Ovary (tissue), 9 donors: Measurements from ENCODE around the gene MUCL3. TPM values are rescaled to one million over a fixed set of nuclear protein-coding genes. Genes with fewer than 3 reads are reported as not detected.

Experiments used
- DNase-seq, 5 donors: peaks; one replicate each; pipeline ENCODE4 v3.0.0-alpha.2; 2019 to 2020
- H3K27ac ChIP-seq, 2 donors: fragments of 200-600 bp; one replicate each; pipeline versions ENCODE4 v1.5.1 to v1.8.0; 2019 to 2022
- H3K27me3 ChIP-seq: fragments of 200-600 bp; one replicate; pipeline ENCODE4 v1.8.0; 2022
- H3K36me3 ChIP-seq: fragments of 200-600 bp; sonication (generic); one replicate; pipeline ENCODE4 v1.5.1; 2019
- H3K4me1 ChIP-seq: one replicate; pipeline ENCODE4 v1.8.1; 2013; ENCODE audit warnings: mild to moderate bottlenecking, moderate library complexity; ENCODE audit not compliant: insufficient read depth
- H3K4me3 ChIP-seq: fragments of 200-600 bp; sonication (generic); one replicate; pipeline ENCODE4 v1.5.1; 2017
- H3K9me3 ChIP-seq, 2 donors: fragments of 200-600 bp in 1 of 2; sonication (generic) in 1 of 2; one replicate each; pipeline versions ENCODE4 v1.5.1 to v1.8.1; 2013 to 2019; ENCODE audit warnings: mild to moderate bottlenecking in 1 of 2, moderate library complexity in 1 of 2
- CTCF ChIP-seq, 3 donors: fragments of 450-650 bp in 2 of 3; fragments of 200-600 bp in 1 of 3; IDR thresholded peaks; one replicate each; pipeline versions ENCODE4 v1.5.1 to v1.8.0; 2016 to 2022; ENCODE audit warnings: antibody characterized with exemption in 3 of 3, mild to moderate bottlenecking in 1 of 3
- EP300 ChIP-seq: sonication (generic); formaldehyde crosslinking; IDR thresholded peaks from one replicate; pipeline ENCODE4 v1.6.1; 2017; ENCODE audit warnings: antibody characterized with exemption
- POLR2A ChIP-seq: fragments of 450-650 bp; IDR thresholded peaks from one replicate; pipeline ENCODE4 v1.6.1; 2017; ENCODE audit warnings: antibody characterized with exemption, mild to moderate bottlenecking, moderate library complexity
- WGBS, 3 donors: extraction: QIAGEN DNeasy Blood & Tissue Kit in 1 of 3; methylation state at CpG; one replicate each; pipeline versions ENCODE4 v1.1.5 to v1.1.7; 2013 to 2017; 5-methylcytosine and 5-hydroxymethylcytosine counted together
- intact Hi-C, 4 donors: fragments of 100-400 bp; cut with DNase I; formaldehyde crosslinking; loops; one replicate each; pipeline versions ENCODE4 v1.11.0 to v1.15.1; 2022 to 2023
- polyA plus RNA-seq, 2 donors: library from polyadenylated mRNA; stranded (reverse); fragments of 200-250 nt in 1 of 2; fragments of 350-450 nt in 1 of 2; fragmentation: Illumina TruSeq in 1 of 2; extraction: RNeasy Lipid Tissue Mini Kit (QIAGEN cat#74804) in 1 of 2; gene quantifications; one replicate each; pipeline ENCODE4 v1.2.3, GENCODE V29; 2013 to 2014
- total RNA-seq, 7 donors: library from RNA; depleted of rRNA in 2 of 7; stranded (reverse); fragments of >200 nt in 2 of 7; fragmentation: NEBNext Ultra II Directional in 3 of 7; extraction: Animal tissue kit (Norgen Biotek cat#: 25700) in 3 of 7; gene quantifications; one replicate each; pipeline versions ENCODE4 v1.1.0 to v1.2.4, GENCODE V29; 2016 to 2023
- donor health status: DM: no; HTN: no; CAD: no; lungs with moderate emphysema.
- donor health status: DM: no; HTN: no; CAD: no.
- donor health status: Bipolar disorder and iron deficiency.
- donor health status: DM: yes; HTN: yes; CAD: no.
- donor health status: DM: no; HTN: no; CAD: no.
- donor health status: DM: yes; HTN: yes; CAD: no.

MUCL3 gene
- total and polyA plus RNA-seq, 9 donors: under 0.01 TPM; not detected in 8

- peak in 4 of 5 donors; percentile 33 to 51 (median 40) for DNase-seq
- Histone ChIP-seq H3K9me3 (no peaks in the 10 kb centered on the region), H3K4me3 (no peak overlapping the region), H3K36me3 (no peaks in the 10 kb centered on the region), H3K4me1 (peaks cover 5% of the 10 kb centered on the region), H3K27ac (peak overlapping the region; percentile 74 to 95), H3K27me3 (no peaks in the 10 kb centered on the region)
- intact Hi-C loops: loop anchor here in 3 of 4 donors (5.0 kb wide), 2 partner anchors 157 to 167 kb away; no protein-coding TSS in a partner anchor
- TF ChIP-seq EP300: no peak
- TF ChIP-seq CTCF (IDR thresholded peaks at IDR 0.05): peak in 2 of 3 donors; percentile 40 to 53
- 17 to 23% (median 19%) methylated on average over 5 of the region's 5 CpGs for WGBS, 3 donors
Measured at GRCh38 chr6:30915591-30915946, 25.2 kb upstream of the MUCL3 start.

GRCh38 chr6:30917041-30917440 is 23.7 kb upstream of the MUCL3 start:
- H3K9me3 ChIP-seq: no peaks in the 10 kb centered on the region
- H3K36me3 ChIP-seq: no peaks in the 10 kb centered on the region
- TF ChIP-seq POLR2A (no peak), CTCF (IDR thresholded peaks at IDR 0.05) (no peak), EP300 (no peak)
- no peak for DNase-seq
- WGBS, 3 donors: 92% methylated on average over 7 of the region's 7 CpGs
- H3K27me3 ChIP-seq: no peaks in the 10 kb centered on the region
- no peak overlapping the region for H3K27ac ChIP-seq
- intact Hi-C loops: loop anchor here (2.0 to 5.0 kb wide), 3 partner anchors 154 to 165 kb away; no protein-coding TSS in a partner anchor
- peaks cover 5% of the 10 kb centered on the region for H3K4me1 ChIP-seq
- H3K4me3 ChIP-seq: no peak overlapping the region

- Histone ChIP-seq H3K9me3 (no peaks in the 10 kb centered on the region), H3K36me3 (no peaks in the 10 kb centered on the region), H3K27ac (no peak overlapping the region), H3K4me1 (peaks cover 5% of the 10 kb centered on the region), H3K27me3 (no peaks in the 10 kb centered on the region), H3K4me3 (no peak overlapping the region)
- DNase-seq: no peak
- 77 to 83% (median 77%) methylated on average over 8 of the region's 8 CpGs for WGBS, 3 donors
- no peak for TF ChIP-seq CTCF (IDR thresholded peaks at IDR 0.05)
- no peak for TF ChIP-seq EP300
- no peak for TF ChIP-seq POLR2A
- intact Hi-C loops: loop anchor here (2.0 to 5.0 kb wide), 3 partner anchors 153 to 165 kb away; no protein-coding TSS in a partner anchor
Measured at GRCh38 chr6:30917487-30917886, 23.3 kb upstream of the MUCL3 start.

- DNase-seq: no peak
- Histone ChIP-seq H3K4me3 (no peak overlapping the region), H3K9me3 (no peaks in the 10 kb centered on the region), H3K4me1 (peaks cover 3% of the 10 kb centered on the region), H3K27me3 (no peaks in the 10 kb centered on the region), H3K36me3 (no peaks in the 10 kb centered on the region), H3K27ac (no peak overlapping the region)
- intact Hi-C loops: loop anchor here in 3 of 4 donors (5.0 kb wide), 2 partner anchors 154 to 164 kb away; no protein-coding TSS in a partner anchor
- TF ChIP-seq POLR2A: no peak
- TF ChIP-seq EP300: no peak
- TF ChIP-seq CTCF (IDR thresholded peaks at IDR 0.05): no peak
- 83 to 98% (median 92%) methylated on average over 8 of the region's 8 CpGs for WGBS, 3 donors
Measured at GRCh38 chr6:30918670-30919069, 22.1 kb upstream of the MUCL3 start.
